SU-DHL-6 (cell line): Measurements from ENCODE around the gene CBFA2T2.

Experiments used
- EZH2phosphoT487 ChIP-seq: fragments of 200-600 bp; sonication (generic), shearing (Covaris generic); conservative IDR thresholded peaks from 2 replicates; pipeline ENCODE4 v1.6.1; 2018; ENCODE audit warnings: mild to moderate bottlenecking, antibody characterized with exemption, low read length, moderate library complexity, mixed read lengths
- TF ChIP-seq, protein P1 (sequence below): fragments of 200-600 bp; sonication (generic); IDR thresholded peaks from one replicate; pipeline ENCODE4 v1.5.1; 2017; ENCODE audit warnings: antibody characterized with exemption, mild to moderate bottlenecking, low read length, moderate library complexity; ENCODE audit not compliant: insufficient read depth, poor library complexity, severe bottlenecking

DNA sequence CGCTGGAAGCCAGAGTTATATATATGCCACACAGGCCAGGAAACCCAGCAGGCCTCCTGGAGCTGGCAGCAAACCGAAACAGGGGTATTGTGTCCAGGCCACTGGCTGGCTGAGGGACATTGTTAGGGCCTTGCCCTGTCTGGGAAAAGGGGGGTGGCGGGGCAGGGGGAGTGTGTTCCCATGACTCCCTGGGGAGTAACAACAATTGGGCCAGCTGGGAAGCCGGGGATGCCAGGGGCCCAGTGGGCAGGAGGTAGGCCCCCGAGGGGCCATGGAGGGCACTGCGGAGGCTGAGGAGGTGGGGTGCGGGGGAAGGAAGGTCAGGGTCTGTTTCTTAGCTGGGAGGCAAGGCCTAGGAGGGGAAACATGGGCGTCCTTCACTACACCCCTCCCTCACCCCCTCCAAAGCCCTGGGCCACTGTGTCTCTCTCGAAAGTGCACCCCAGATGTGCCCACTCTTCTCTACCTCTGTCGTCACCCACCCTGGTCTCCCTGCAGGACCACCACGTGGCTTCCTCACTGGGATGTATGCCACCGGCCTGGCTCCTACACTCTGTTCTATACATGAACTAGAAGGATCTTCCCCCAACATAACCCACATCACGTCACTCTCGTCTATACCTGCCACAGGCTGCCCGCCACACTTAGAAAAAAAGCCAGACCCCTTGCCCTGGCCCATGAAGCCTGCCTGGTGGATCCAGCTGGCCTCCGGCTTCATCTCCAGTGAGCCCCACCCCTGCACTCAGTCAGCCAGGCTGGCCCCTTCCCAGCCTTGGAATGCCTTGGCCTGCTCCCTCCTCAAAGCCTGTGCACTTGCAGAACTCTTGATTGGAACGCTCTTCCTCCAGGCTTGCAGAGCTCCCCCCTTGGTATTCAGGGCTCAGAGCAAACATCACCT, 204.1 kb downstream of the CBFA2T2 start:
- TF ChIP-seq, protein P1, sequence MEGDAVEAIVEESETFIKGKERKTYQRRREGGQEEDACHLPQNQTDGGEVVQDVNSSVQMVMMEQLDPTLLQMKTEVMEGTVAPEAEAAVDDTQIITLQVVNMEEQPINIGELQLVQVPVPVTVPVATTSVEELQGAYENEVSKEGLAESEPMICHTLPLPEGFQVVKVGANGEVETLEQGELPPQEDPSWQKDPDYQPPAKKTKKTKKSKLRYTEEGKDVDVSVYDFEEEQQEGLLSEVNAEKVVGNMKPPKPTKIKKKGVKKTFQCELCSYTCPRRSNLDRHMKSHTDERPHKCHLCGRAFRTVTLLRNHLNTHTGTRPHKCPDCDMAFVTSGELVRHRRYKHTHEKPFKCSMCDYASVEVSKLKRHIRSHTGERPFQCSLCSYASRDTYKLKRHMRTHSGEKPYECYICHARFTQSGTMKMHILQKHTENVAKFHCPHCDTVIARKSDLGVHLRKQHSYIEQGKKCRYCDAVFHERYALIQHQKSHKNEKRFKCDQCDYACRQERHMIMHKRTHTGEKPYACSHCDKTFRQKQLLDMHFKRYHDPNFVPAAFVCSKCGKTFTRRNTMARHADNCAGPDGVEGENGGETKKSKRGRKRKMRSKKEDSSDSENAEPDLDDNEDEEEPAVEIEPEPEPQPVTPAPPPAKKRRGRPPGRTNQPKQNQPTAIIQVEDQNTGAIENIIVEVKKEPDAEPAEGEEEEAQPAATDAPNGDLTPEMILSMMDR = no peak
- TF ChIP-seq EZH2phosphoT487 = no peak
